Measurements from ENCODE around the gene ELF3.
"Not testable (repeated sequence)": the region's sequence is repeated elsewhere in the genome, so short reads cannot be mapped to it uniquely, and the experiment has no call there.

- TF ChIP-seq POLR2AphosphoS5 (IDR thresholded peaks at IDR 0.05; ENCODE audit: borderline replicate concordance, low read depth, low read length); EZH2 (IDR thresholded peaks at IDR 0.05): not testable (repeated sequence)
Measured at GRCh38 chr1:202064889-202065312, 54.5 kb downstream of the ELF3 start.

All from SK-N-MC (cell line).